ENCODE data around the gene RAB7B. TPM values are rescaled to one million over a fixed set of nuclear protein-coding genes. Genes with fewer than 3 reads are reported as not detected.
"Not testable (repeated sequence)": the region's sequence is repeated elsewhere in the genome, so short reads cannot be mapped to it uniquely, and the experiment has no call there.

The RAB7B gene
- total RNA-seq, 3 donors from 2014 or later, result 0.69 to 1.3 (median 0.76) TPM

- intact Hi-C loops (cut with DNase I, micrococcal nuclease), result no loop called here
- H3K36me3 ChIP-seq (ENCODE audit: low read depth), result no peaks in the 10 kb centered on the region
- peak; percentile 67 for ATAC-seq
- no peaks in the 10 kb centered on the region for H3K9me3 ChIP-seq
- DNase-seq, result no peak
- H3K4me3 ChIP-seq, result no peak overlapping the region
- no peaks in the 10 kb centered on the region for H3K4me1 ChIP-seq (ENCODE audit: low read depth)
- TF ChIP-seq, protein P1, sequence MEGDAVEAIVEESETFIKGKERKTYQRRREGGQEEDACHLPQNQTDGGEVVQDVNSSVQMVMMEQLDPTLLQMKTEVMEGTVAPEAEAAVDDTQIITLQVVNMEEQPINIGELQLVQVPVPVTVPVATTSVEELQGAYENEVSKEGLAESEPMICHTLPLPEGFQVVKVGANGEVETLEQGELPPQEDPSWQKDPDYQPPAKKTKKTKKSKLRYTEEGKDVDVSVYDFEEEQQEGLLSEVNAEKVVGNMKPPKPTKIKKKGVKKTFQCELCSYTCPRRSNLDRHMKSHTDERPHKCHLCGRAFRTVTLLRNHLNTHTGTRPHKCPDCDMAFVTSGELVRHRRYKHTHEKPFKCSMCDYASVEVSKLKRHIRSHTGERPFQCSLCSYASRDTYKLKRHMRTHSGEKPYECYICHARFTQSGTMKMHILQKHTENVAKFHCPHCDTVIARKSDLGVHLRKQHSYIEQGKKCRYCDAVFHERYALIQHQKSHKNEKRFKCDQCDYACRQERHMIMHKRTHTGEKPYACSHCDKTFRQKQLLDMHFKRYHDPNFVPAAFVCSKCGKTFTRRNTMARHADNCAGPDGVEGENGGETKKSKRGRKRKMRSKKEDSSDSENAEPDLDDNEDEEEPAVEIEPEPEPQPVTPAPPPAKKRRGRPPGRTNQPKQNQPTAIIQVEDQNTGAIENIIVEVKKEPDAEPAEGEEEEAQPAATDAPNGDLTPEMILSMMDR (IDR thresholded peaks at IDR 0.05), result no peak
Measured at GRCh38 chr1:206001476-206001888, 1.7 kb downstream of the RAB7B start.

DNA sequence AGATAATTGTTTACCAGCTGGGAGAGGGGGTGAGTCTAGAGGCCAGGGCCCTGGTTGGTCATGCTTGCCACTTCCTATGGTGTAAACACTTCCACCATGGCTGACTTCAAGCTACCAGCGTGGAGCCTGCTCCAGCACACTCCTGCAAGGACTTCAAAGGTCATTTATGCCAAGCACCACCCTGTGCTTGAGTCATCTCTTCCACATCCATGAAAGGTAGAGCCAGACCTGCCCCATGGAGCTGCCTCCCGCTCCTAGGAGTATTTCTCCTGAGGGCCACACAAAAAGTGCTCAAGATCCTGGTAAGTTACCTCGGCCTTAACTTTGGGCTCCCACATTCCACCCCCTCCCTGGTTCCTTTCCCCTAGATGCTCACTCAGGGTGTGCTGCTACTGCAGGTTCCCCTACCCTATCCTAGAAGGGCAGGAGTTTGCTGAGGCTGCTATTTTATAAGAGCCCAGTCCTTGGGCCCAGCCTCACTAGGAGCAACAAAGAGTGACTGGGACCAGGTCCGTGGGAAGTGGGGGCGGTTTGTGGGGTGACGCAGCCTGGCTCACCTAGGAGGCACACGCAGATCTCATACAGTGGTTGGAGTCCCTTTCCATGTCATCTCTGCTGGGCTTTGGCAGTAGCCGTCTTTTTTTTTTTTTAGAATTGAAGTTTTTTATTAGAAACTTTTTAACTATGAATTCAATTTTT, 2.4 kb downstream of the RAB7B start:
- Histone ChIP-seq H3K9me3 (no peaks in the 10 kb centered on the region), H3K4me1 (ENCODE audit: low read depth) (no peaks in the 10 kb centered on the region), H3K4me3 (no peak overlapping the region), H3K36me3 (ENCODE audit: low read depth) (no peaks in the 10 kb centered on the region)
- intact Hi-C loops (cut with DNase I, micrococcal nuclease), result no loop called here
- DNase-seq, result no peak
- TF ChIP-seq, protein P1 (IDR thresholded peaks at IDR 0.05), result no peak
- peak; percentile 24 for ATAC-seq

DNA sequence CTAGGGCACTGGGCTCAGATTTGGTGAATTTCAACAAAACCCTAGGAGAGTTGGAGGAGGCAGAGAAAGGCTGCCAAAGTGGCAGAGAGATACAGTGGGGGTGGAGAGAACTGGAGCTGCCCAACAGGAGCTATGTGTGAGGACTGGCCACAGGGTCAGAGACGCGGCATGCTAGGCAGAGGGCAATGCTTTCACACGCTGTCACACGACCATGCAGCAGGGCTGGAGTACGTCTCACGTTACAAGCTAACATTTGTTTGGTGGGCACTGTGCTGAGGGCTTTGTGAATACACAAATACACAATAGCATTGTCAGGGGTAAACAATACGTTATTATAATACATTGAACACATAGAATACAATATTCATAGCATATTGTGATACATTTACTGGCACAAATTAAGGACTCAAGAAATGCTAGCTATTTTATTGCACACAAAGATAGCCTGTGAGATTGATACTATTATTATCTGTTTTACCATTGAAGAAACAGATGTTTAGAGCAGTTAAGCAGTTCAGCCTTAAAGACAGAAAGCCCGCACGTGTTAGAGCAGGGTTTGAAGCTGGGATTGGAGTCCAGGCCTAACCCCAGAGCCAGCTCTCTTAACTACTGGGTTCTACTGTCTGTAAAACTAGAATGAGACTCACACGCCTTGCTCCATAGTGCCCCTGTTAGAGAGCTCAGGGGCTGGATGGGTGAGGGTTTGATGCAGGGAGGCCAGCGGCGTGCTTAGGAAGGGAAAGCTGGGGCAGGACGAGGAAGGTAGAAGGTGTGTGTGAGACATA, 4.5 kb downstream of the RAB7B start:
- Histone ChIP-seq H3K4me1 (ENCODE audit: low read depth) (no peaks in the 10 kb centered on the region), H3K36me3 (ENCODE audit: low read depth) (no peaks in the 10 kb centered on the region), H3K4me3 (no peak overlapping the region), H3K9me3 (no peaks in the 10 kb centered on the region)
- ATAC-seq (no peak), DNase-seq (no peak)
- intact Hi-C loops (cut with DNase I, micrococcal nuclease), result no loop called here
- TF ChIP-seq, protein P1 (IDR thresholded peaks at IDR 0.05), result no peak

DNA sequence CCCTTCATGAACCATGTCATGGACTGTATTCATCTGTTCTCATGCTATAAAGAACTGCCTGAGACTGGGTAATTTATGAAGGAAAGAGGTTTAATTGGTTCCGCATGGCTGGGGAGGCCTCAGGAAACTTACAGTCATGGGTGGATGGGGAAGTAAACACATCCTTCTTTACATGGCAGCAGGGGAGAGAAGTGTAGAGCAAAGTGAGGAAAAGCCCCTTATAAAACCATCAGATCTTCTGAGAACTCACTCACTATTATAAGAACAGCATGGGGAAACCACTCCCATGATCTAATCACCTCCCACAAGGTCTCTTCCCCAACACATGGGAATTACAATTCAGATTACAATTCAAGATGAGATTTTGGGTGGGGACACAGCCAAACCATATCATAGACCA, 6.6 kb downstream of the RAB7B start:
- H3K4me3 ChIP-seq; H3K36me3 ChIP-seq (ENCODE audit: low read depth); DNase-seq; intact Hi-C loops (cut with DNase I, micrococcal nuclease); H3K4me1 ChIP-seq (ENCODE audit: low read depth); H3K9me3 ChIP-seq; ATAC-seq: not testable (repeated sequence)

- DNase-seq (no peak), ATAC-seq (no peak)
- intact Hi-C loops (cut with DNase I, micrococcal nuclease), result no loop called here
- H3K9me3 ChIP-seq, result no peaks in the 10 kb centered on the region
- no peak overlapping the region for H3K4me3 ChIP-seq
- no peaks in the 10 kb centered on the region for H3K4me1 ChIP-seq (ENCODE audit: low read depth)
- TF ChIP-seq, protein P1 (IDR thresholded peaks at IDR 0.05), result no peak
- H3K36me3 ChIP-seq (ENCODE audit: low read depth), result no peaks in the 10 kb centered on the region
Measured at GRCh38 chr1:205994346-205994745, 8.8 kb downstream of the RAB7B start.

- intact Hi-C loops (cut with DNase I, micrococcal nuclease), result no loop called here
- TF ChIP-seq, protein P1 (IDR thresholded peaks at IDR 0.05), result no peak
- no peaks in the 10 kb centered on the region for H3K9me3 ChIP-seq
- no peak overlapping the region for H3K4me3 ChIP-seq
- no peak for DNase-seq
- no peaks in the 10 kb centered on the region for H3K4me1 ChIP-seq (ENCODE audit: low read depth)
- H3K36me3 ChIP-seq (ENCODE audit: low read depth), result no peaks in the 10 kb centered on the region
- no peak for ATAC-seq
Measured at GRCh38 chr1:205993068-205993467, 10.1 kb downstream of the RAB7B start.

All from mucosa of descending colon (tissue), 3 donors.